Fibroblast of skin of right quadriceps (primary cell): ENCODE measurements around the gene RPN1.
"Not testable (repeated sequence)": the region's sequence is repeated elsewhere in the genome, so short reads cannot be mapped to it uniquely, and the experiment has no call there.

ENCODE experiments used
- DNase-seq: peaks from one replicate; pipeline ENCODE4 v3.0.0-alpha.2; 2013

Gene RPN1

DNA sequence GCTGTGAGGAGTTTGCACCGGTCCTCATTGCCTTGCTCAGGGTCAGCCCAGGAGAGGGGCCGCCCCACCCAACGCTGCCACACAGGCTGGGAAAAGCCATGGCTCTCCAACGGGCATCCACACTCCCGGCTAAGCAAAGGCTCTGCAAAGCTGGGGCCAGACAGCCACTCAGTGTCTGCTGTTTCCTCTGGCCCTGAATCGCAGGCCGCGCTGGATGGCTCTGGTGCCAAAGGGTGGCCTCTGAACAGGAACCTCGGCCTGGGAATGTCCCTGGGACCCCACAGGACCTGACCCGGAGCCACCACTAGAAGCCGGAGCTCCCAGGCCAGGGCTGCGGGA is 42.9 kb downstream of the RPN1 start:
- no peak for DNase-seq

DNA sequence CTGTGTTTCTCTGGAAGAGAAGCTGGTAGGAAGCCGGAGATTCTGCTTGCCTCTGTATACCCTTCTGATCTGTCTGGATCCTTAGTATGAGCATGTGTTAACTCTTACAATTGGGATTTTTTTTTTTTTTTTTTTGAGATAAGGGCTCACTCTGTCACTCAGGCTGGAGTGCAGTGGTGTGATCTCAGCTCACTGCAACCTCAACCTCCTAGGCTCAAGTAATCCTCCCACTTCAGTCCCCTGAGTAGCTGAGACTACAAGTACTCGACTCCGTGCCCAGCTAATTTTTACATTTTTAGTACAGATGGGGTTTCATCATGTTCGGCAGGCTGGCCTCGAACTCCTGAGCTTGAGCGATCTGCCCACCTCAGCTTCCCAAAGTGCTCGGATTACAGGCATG is 44.5 kb downstream of the RPN1 start:
- no peak for DNase-seq

DNA sequence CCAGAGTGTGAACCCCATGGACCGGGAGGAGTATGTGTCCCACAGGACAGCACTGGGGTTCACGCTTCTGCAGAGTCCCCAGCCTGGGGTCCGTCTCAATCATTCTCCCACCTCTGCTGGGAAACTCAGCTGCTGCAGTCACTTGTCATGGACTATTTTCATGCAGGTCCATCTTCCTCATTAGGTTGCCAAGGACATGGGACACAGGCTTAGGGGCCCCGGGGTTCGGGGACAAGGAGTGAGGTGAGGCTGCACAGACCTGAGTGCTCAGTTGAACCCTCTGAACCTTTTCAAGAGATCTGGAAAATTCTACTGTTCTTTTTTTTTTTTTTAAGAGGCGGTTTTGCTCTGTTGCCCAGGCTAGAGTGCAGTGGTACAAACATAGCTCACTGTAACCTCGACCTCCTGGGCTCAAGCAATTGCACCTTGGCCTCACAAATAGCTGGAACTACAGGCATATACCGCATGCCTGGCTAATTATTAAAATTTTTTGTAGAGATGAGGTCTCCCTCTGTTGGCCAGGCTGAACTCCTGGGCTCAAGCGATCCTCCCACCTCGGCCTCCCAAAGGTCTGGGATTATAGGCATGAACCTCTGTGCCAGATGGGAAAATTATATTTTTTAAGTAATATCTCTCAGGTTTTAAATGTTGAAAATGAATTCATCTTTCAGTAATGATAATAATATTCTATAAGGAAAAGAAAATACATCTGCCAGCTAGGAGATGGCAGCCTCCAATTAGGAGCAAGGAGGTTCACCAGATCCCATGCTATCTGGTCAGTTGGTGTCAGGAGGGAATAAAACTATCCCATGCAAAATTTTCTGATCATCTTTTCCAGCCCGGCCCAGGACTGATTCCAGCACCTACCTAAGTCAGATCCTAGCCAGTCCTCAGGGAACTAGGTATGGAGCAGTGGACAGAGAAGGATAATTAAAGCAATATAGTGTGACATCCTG is 45.2 kb downstream of the RPN1 start:
- no peak for DNase-seq

DNA sequence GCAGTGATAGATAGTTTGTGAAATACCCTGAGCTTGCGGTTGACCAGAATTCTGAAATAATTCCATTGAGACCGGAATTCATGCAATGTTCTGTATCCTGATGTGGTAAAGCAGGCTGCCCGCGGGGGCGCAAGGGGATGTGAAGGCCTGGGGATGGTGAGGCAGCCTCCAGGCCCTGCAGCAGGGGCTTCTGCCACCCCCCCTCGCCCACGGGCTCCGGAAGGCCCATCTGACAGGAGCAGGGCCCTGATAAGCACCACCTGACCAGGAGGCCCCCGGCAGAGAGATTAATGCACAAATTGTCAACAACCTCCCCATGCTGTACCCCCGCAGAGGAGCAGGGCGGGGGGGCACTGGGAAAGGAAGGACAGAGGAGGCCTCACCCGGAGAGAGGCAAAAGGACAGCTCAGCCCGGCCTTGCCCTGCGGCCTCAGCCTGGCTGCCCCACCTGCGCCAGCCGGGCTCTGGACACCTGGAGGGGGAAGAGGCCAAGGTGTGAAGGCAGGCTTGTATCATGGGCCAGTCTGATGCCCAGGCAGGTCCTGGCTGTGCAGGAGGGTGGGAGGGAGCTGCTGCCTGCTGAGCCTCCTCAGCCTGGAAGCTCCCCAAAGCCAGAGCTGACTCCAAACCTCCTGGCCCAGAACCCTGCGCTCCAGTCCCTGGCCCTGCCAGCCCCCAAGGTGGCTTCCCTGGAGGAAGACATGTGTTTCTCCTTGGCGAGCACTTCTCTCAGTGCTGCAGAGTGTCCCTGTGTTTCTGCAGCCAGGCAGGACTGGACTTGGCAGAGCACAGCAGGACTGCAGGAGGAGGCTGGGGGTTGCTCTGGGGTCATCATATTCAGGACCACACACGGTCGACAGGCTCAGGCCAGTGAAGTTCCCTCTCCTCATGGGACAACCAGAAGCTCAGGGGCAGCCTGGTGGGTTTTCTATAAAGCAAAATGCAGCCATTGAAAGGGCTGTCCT is 46.5 kb downstream of the RPN1 start:
- no peak for DNase-seq

DNA sequence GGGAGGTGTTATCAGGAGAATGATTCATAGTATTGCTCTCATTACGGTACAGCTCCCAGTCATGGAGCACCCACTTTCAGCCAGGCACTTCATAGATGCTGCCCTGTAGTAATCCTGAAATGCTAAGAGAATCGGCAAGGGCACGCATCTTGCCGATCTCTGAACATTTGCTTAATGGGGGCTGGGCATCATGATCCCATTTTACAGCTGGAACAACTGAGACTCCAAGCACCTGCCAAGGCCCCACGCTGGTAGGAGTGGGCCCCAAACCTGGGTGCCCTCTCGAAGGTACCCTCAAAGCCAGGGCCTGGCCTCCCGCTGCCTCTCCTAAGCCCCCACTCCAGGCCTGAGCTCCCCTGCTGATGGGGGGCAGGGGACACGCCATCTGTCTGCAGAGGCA is 47.3 kb downstream of the RPN1 start:
- DNase-seq, result no peak

DNA sequence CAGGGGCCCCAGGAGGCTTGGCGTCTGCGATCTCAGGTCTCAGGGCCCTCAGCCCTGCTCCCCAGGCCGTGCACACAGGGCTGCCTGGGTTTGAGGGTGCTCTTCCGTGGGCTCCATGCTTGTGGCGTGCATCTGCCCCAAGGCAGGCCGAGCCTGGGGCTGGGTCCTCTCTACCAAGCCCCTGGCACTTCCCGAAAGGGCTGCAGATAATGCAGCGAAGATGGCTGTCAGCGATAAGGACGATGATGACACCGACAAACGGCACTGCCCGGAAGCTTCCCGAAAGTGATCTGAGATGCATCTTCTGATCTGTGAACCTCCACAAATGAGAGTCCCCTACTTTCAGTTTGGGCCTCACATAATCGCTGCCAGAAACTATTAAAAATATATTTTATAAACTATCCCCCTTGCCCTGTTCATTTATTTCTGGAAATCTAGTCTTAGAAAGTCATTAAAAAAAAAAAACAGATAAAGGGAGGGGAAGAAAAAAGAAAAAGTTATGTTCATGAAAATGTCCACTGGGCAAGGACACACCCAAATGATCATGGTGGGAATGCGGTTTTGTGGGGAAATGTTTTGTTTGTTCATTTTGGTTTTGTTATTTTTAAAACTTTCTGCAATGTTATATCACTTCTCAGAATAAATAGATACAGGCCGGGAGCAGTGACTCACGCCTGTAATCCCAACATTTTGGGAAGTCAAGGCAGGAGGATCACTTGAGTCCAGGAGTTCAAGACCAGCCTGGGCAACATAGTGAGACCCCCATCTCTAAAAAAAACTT is 51.5 kb downstream of the RPN1 start:
- DNase-seq, result no peak

DNA sequence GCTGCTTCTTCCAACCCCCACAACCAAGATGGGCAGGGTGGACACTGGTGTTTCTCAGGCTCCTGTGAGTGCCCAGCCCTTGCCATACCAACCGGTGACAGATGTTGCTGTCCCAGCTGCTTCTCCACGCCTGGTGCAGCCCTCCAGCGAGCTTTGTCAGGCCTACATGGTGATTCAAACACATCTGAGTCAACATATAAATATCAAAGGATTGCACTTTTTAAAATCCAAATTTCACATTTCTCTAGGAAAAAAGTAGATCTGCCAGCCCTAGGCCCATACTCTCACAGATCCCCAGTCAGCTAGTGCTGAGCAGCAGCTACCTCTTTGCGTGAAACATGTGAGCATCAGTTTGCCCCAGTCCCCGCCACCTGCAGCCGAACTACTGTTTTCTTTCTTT is 52.7 kb downstream of the RPN1 start:
- no peak for DNase-seq

DNA sequence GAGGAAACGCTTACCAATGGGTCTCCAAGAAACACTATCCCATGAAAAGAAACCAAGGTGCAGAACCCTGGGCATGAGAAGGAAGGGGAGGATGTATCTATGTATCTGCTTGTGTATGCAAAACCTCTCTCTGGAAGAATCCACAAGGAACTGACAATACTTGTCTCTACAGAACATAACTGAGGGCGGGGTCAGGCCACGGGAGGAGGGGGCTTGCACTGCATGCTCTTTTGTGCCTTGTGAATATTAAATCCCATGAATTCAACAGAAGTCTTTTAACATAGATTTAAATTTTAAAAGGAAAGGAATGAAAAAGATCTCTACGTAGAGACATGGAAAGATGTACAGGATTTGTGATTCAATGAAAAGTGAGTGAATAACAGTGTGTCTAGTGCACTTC is 57.8 kb downstream of the RPN1 start:
- DNase-seq, result no peak

DNA sequence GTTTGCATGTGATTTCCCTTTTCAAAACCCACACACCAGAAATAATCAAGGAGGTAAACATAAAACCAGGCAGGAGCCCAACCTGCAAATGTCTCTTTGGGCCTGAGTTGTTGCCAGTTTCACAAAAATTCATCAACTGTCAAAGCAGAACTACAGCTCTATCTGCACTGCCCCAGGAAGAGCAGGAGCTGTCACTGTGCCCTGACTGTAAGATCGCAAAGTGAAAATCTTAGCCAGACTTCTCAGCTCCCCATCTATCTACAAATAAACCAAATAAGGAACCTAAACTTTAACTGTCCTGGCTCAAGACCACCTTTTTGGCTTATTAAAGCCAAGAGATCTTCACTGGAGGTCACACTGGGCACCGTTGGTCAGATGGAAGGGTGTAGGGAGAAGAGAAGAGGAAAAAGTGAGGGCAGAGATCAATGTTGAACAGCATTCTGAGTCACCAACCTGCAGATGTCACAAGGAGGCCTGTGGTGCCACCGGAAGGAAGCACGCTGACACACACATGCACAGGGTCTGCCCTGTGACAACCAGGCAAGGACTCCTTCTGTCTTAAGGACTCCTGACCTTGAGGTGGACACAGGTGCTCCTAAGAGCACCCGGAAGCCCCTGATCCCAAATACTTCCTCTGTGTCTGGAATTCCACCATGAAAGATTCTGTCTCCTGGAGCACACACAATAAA is 58.7 kb downstream of the RPN1 start:
- DNase-seq, result no peak

DNA sequence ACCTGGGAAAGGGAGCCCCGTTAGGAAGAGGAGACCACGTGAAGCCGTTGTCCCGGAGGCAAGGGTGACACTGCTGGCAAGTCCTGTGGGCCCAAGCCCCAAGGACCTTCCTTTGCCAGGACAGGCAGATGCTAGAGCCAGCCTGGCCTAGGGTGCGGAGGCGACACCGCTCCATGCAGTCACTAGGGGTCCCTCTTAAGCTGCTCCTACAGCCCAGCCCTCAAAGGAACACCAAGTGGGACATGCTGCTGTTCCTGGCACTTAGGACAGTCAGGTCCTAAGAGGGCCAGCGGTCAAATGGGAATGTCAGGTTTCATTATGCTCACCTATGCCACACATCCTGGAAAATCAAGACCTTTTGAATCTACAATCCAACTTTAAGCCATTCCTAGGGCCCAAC is 59.7 kb downstream of the RPN1 start:
- DNase-seq, result no peak

DNA sequence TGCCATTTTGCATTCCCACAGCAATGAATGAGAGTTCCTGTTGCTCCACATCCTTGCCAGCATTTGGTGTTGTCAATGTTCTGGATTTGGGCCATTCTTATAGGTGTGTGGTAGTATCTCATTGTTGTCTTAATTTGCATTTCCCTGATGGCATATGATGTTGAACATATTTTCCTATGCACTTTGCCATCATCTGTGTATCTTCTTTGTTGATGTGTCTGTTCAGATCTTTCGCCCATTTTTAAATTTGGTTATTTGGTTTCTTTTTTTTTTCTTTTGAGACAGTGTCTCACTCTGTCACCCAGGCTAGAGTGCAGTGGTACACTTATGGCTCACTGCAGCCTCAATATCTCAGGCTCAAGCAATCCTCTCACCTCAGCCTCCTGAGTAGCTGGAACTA is 60.6 kb downstream of the RPN1 start:
- DNase-seq, result not testable (repeated sequence)

DNA sequence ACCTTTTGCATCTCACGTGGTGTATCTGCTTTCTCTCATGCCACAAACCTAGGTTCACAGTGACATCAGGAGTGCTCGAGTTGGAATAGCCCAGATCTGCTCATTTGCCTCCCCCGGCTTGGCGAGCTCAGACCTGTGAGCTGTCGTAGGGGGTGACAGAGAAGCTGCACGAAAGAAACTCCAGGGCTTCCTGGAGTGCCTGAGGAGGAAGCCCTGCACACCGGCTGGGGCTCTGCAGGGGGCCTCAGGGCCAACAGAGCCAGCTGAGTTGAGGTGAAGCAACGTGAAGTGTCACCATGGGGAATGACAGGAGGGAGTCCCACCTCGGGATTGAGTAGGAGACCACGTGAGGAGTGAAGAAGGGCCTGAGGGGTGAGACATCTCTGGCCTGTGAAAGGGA is 62.5 kb downstream of the RPN1 start:
- no peak for DNase-seq

DNA sequence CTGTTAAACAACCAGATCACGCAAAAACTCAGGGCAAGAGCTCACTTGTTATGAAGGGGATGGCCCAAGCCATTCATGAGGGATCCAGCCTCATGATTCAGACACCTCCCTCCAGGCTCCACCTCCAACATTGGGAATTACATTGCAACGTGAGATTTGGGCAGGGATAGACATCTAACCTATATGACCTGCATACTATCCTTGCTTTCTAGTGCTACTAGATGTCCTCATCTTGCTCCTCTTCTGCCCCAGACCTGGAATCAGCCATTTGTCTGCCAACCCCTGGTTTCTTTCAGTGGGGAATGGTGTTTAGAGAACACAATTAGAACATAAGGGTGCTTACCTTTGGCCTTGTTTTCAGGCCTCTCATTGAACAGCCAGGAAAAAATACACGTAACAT is 63.2 kb downstream of the RPN1 start:
- DNase-seq, result no peak

DNA sequence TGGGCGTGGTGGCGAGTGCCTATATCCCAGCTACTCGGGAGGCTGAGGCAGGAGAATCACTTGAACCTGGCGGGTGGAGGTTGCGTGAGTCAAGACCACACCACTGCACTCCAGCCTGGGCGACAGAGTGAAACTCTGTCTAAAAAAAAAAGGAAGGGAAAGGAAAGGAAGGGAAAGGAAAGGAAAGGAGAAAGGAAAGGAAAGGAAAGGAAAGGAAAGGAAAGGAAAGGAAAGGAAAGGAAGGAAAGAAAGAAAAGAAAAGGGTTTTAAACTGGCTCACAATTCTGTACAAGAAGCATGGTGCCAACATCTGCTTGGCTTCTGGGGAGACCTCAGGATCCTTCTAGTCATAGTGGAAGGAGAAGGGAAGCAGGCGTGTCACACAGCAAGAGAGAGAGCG is 63.7 kb downstream of the RPN1 start:
- not testable (repeated sequence) for DNase-seq

DNA sequence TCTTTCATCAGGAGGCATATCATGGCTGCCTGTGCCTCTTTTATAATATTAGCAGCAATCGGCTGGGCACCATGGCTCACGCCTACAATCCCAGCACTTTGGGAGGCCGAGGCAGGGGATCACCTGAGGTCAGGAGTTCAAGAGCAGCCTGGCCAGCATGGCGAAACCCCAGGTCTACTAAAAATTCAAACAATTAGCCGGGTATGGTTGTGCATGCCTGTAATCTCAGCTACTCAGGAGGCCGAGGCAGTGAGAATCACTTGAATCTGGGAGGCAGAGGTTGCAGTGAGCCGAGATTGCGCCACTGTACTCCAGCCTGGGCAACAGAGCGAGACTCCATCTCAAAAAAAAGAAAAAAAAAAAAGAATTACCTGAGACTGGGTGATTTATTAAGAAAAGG is 64.2 kb downstream of the RPN1 start:
- not testable (repeated sequence) for DNase-seq

DNA sequence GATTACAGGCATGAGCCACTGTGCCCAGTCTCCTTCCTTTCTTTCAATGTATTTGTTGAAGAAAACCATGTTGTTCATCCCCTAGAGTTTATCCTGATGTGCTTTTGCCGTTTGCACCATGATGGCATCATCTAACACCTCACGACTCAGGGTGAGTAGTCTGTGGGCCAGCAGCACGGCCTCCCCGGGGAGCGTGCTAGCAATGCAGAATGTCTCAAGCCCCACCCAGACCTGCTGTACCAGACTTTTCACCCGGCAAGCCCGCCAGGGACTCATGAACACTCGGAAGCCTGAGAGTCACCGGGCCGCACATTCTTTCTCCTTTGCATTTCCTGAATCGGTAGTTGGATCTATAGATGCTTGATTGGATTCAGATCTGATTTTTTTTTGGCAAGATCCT is 64.6 kb downstream of the RPN1 start:
- peak; percentile 54 for DNase-seq

DNA sequence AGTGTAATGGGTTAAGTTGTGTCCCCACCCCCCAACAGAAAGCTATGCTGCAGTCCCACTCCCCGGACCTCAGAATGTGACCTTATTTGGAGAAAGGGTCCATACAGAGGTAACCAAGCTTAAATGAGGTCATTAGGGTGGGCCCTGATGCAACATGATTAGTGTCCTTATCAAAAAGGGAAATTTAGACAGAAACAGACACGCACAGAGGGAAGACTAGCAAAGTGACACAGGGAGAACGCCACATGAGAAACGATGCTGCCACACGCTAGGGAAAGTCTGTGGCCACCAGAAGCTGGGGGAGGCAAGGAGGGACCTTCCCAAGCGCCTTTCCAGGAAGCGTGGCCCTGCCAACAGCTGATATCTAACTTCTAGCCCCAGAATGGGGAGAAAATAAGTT is 65.4 kb downstream of the RPN1 start:
- DNase-seq, result no peak

DNA sequence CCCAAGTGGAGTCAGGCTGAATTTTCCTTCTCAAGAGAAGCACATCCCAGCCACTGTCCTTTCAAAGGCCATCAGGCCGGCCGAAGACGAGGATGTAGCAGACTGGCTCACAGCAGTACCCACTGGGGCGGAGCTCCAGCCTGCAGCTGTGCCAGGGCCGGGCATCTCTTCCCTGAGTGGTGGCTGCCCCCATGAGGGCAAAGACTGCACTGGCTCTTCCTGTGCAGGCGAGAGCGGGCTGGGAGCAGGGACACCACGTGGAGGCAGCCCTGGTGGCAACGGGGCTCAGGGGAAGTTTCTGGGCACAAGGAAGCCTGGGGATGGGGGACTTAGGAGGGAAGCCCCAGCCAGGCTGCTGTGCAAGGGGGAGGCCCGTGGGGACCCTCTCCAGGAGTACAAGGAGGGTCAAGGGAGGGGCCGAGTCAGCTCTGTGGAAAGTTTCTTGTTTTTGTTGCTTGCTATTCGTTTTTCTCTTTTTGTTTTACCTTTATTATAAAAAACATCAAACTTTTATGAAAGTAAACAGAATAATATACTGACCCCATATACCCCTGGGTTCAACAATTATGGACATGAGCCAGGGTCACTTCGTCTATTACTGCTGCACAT is 66.1 kb downstream of the RPN1 start:
- peak; percentile 71 for DNase-seq

DNA sequence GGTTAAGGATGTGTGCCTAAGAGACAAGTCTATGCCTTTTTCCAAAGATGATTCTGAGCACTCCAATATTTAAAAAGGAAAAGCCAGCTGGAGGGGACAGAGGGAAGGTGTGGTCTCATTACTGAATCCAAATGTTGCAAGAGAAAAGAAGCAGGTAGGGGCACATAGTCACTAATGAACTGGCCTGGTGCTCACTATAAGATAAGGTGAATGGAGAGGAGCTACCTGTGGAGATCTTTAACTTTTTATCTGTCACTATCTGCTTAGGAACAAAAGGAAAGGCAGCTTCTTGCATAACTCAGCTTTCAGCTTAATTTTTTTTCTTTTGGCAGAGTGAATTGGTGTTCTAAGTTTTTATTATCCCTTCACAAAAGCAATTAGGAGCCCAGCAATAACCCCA is 69.1 kb downstream of the RPN1 start:
- no peak for DNase-seq

DNA sequence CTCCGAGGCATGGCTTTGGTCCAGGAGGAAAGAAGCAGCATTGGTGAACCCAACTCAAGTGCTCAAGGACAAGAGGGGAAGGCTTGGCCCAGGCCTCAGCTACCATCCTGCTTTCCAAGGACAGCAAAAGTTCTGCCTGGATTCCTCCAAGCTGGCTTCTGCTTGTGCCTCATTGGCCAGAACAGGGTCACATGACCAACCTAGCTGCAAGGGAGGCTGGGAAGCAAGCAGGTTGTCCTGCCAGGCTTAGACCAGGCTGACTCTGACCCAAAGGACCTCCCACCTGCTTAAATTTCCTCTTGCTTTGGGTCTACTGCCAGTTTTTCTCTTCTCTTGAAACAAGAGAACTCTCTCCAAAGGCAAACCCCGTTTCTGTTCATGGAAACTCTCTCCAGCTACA is 70.7 kb downstream of the RPN1 start:
- no peak for DNase-seq

DNA sequence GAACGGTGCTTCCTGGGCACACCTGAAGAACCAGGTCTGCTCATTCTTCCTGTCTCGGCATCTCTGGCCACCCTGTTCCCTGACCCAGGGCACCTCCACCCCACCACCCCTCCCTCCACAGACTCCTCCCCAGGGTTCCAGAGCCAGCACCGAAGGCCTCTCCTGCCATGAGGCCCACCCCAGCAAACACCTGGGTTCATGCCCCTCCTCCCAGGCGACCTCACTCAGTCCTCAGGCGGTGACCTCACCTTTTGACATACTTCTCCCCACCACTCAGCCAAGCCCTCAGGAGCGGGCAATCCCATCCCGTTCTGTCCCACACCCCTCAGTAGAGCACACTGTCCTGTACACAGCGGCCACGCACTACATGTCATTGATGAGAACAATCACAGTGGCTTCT is 72.3 kb downstream of the RPN1 start:
- DNase-seq, result no peak

DNA sequence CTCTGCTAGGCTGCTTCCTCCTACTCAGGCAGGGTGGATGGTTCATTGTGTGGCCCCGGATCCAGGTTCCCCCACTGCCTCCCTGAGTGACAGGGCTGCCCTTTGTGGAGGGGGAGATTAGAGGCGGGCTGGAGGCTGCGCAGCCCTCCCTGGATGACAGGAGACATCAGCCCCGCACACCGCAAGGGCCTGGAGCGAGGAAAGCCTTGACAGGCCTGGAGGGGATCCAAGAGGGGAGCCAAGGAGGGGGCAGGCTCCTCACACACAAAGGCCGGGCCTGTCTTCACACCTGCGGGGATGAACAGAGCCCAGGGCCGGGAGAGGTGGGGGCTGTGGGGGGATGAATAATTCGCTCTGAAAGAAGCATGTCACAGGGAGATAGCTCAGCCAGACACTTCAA is 72.9 kb downstream of the RPN1 start:
- DNase-seq, result no peak
